H1 (cell line): Measurements from ENCODE around the gene TENT4B. TPM values are rescaled to one million over a fixed set of nuclear protein-coding genes. Genes with fewer than 3 reads are reported as not detected.
"Not testable (repeated sequence)": the region's sequence is repeated elsewhere in the genome, so short reads cannot be mapped to it uniquely, and the experiment has no call there.

Experiments used
- CTCF ChIA-PET: fragments of 300-600 bp; sonication (Branson Sonifier 250); formaldehyde crosslinking; loops from one replicate; lab custom pipeline; 2021; ENCODE audit not compliant: partially characterized antibody; lab: Charles Lee
- POLR2A ChIA-PET: fragments of 300-600 bp; sonication (Branson Sonifier 250); formaldehyde crosslinking; loops from one replicate; lab custom pipeline; 2021; ENCODE audit warnings: inconsistent platforms; ENCODE audit not compliant: partially characterized antibody; lab: Charles Lee
- DNase-seq, 2 experiments: peaks; one replicate each; pipeline versions ENCODE4 v3.0.0 to v3.0.0-alpha.2; 2010 to 2022; ENCODE audit warnings: low spot score in 2 of 2, low read depth in 1 of 2, mixed read lengths in 1 of 2
- FAIRE-seq: peaks from 2 replicates; lab custom pipeline; 2011; peaks lifted over from hg19 to GRCh38; lab: Jason Lieb, UNC
- H2AFZ ChIP-seq: 2 replicates; pipeline ENCODE4 v1.8.1; 2012; ENCODE audit warnings: low read length, inconsistent platforms
- H2AK5ac ChIP-seq: 2 replicates; pipeline ENCODE4 v1.6.1; 2013; ENCODE audit warnings: low read depth, low read length
- H2BK120ac ChIP-seq: replicated peaks from 2 replicates; pipeline ENCODE3; 2013; ENCODE audit warnings: low read depth, low read length, inconsistent platforms
- H2BK12ac ChIP-seq: 2 replicates; pipeline ENCODE4 v1.6.1; 2013; ENCODE audit warnings: low read depth, low read length
- H2BK15ac ChIP-seq: 2 replicates; pipeline ENCODE4 v1.6.1; 2013; ENCODE audit warnings: low read length
- H2BK20ac ChIP-seq: 2 replicates; pipeline ENCODE4 v1.6.1; 2013; ENCODE audit warnings: low read length
- H2BK5ac ChIP-seq: 2 replicates; pipeline ENCODE4 v1.6.1; 2013; ENCODE audit warnings: low read depth, low read length
- H3K14ac ChIP-seq: 2 replicates; pipeline ENCODE4 v1.6.1; 2013; ENCODE audit warnings: inconsistent platforms; ENCODE audit not compliant: insufficient read length
- H3K18ac ChIP-seq: 2 replicates; pipeline ENCODE4 v1.6.1; 2013; ENCODE audit warnings: low read length; ENCODE audit errors: extremely low read depth
- H3K23ac ChIP-seq: 2 replicates; pipeline ENCODE4 v1.6.1; 2013; ENCODE audit warnings: inconsistent platforms; ENCODE audit not compliant: insufficient read length
- H3K23me2 ChIP-seq: 2 replicates; pipeline ENCODE4 v1.6.1; 2013; ENCODE audit warnings: low read depth, low read length
- H3K27ac ChIP-seq: 2 replicates; pipeline ENCODE4 v1.6.1; 2011; ENCODE audit warnings: low read depth, low read length, inconsistent platforms
- H3K27me3 ChIP-seq, 4 experiments: replicated peaks in 1 of 4; 1 replicate in 1 of 4; 2 replicates in 3 of 4; pipeline versions ENCODE4 v1.6.1 to v1.8.1; 2011 to 2013; ENCODE audit warnings: low read length in 3 of 4, mild to moderate bottlenecking in 3 of 4, inconsistent platforms in 2 of 4, mixed read lengths in 2 of 4, moderate library complexity in 1 of 4; ENCODE audit not compliant: control insufficient read depth in 3 of 4, insufficient read depth in 3 of 4; ENCODE audit errors: extremely low read depth in 1 of 4
- H3K36me3 ChIP-seq, 4 experiments: 2 replicates each; pipeline versions ENCODE4 v1.6.1 to v1.8.1; 2011 to 2013; ENCODE audit warnings: mild to moderate bottlenecking in 4 of 4, low read length in 3 of 4, moderate library complexity in 2 of 4, control low read depth in 1 of 4, inconsistent platforms in 1 of 4; ENCODE audit not compliant: insufficient read depth in 4 of 4, control insufficient read depth in 2 of 4
- H3K4ac ChIP-seq: replicated peaks from 2 replicates; pipeline ENCODE3; 2013; ENCODE audit warnings: low read length, low read depth, mixed read lengths, inconsistent platforms; ENCODE audit not compliant: insufficient read length
- H3K4me1 ChIP-seq, 4 experiments: replicated peaks in 1 of 4; 1 replicate in 1 of 4; 2 replicates in 3 of 4; pipeline versions ENCODE4 v1.6.1 to v1.8.1; 2011 to 2013; ENCODE audit warnings: low read length in 3 of 4, inconsistent platforms in 2 of 4, mixed read lengths in 1 of 4; ENCODE audit not compliant: insufficient read depth in 4 of 4, control insufficient read depth in 3 of 4
- H3K4me2 ChIP-seq, 2 experiments: 2 replicates each; pipeline versions ENCODE4 v1.6.1 to v1.8.1; 2011 to 2013; ENCODE audit warnings: low read depth in 2 of 2, low read length in 2 of 2, control low read depth in 1 of 2, inconsistent platforms in 1 of 2, mild to moderate bottlenecking in 1 of 2; ENCODE audit not compliant: insufficient read depth in 1 of 2
- H3K4me3 ChIP-seq, 4 experiments: fragments of 200-600, 300-600 bp in 1 of 4; sonication (generic), shearing (Covaris generic), sonication (Bioruptor Twin) in 1 of 4; 2 replicates each; pipeline versions ENCODE4 v1.5.1 to v1.8.1; 2011 to 2016; ENCODE audit warnings: low read length in 4 of 4, low read depth in 3 of 4, control low read depth in 2 of 4, inconsistent platforms in 2 of 4, mild to moderate bottlenecking in 2 of 4, mixed read lengths in 1 of 4, moderate library complexity in 1 of 4; ENCODE audit not compliant: insufficient read depth in 2 of 4; ENCODE audit errors: extremely low read depth in 1 of 4
- H3K56ac ChIP-seq: replicated peaks from 2 replicates; pipeline ENCODE3; 2013; ENCODE audit warnings: low read depth, mild to moderate bottlenecking, mixed read lengths, low read length, inconsistent platforms; ENCODE audit not compliant: insufficient read length
- H3K79me1 ChIP-seq: 2 replicates; pipeline ENCODE4 v1.6.1; 2013; ENCODE audit warnings: low read depth, low read length, control low read depth
- H3K79me2 ChIP-seq, 2 experiments: 2 replicates each; pipeline versions ENCODE4 v1.6.1 to v1.8.1; 2012 to 2013; ENCODE audit warnings: low read length in 2 of 2, mild to moderate bottlenecking in 2 of 2, inconsistent platforms in 1 of 2; ENCODE audit not compliant: insufficient read depth in 2 of 2, control insufficient read depth in 1 of 2
- H3K9ac ChIP-seq, 4 experiments: replicated peaks in 1 of 4; 1 replicate in 1 of 4; 2 replicates in 3 of 4; pipeline versions ENCODE4 v1.6.1 to v1.8.1; 2011 to 2013; ENCODE audit warnings: low read depth in 3 of 4, low read length in 3 of 4, control low read depth in 2 of 4, mild to moderate bottlenecking in 2 of 4, moderate library complexity in 2 of 4, inconsistent platforms in 1 of 4; ENCODE audit errors: extremely low read depth in 1 of 4
- H3K9me3 ChIP-seq, 2 experiments: 2 replicates each; pipeline versions ENCODE4 v1.6.1 to v1.8.1; 2012 to 2013; ENCODE audit warnings: mild to moderate bottlenecking in 2 of 2, moderate library complexity in 2 of 2, control low read depth in 1 of 2, inconsistent platforms in 1 of 2, low read depth in 1 of 2, low read length in 1 of 2, mixed read lengths in 1 of 2; ENCODE audit not compliant: insufficient read depth in 2 of 2
- H4K20me1 ChIP-seq, 2 experiments: replicated peaks in 1 of 2; 2 replicates each; pipeline versions ENCODE3 to v1.8.1; 2011 to 2013; ENCODE audit warnings: inconsistent platforms in 2 of 2, low read length in 2 of 2, mild to moderate bottlenecking in 1 of 2; ENCODE audit not compliant: insufficient read depth in 2 of 2, control insufficient read depth in 1 of 2
- H4K5ac ChIP-seq: 2 replicates; pipeline ENCODE4 v1.6.1; 2013; ENCODE audit warnings: low read length, low read depth, mixed read lengths, inconsistent platforms; ENCODE audit not compliant: insufficient read length
- H4K8ac ChIP-seq: 2 replicates; pipeline ENCODE4 v1.8.0; 2013; ENCODE audit warnings: mild to moderate bottlenecking, moderate library complexity, low read length, inconsistent platforms; ENCODE audit not compliant: insufficient read depth; ENCODE audit errors: extremely low read depth
- H4K91ac ChIP-seq: replicated peaks from 2 replicates; pipeline ENCODE3; 2013; ENCODE audit warnings: low read length, mixed read lengths, inconsistent platforms; ENCODE audit not compliant: insufficient read length
- WGBS, 2 experiments: shearing (Covaris generic) in 1 of 2; methylation state at CpG; one replicate each; pipeline versions ENCODE4 v1.1.6 to v1.1.7; 2013 to 2015; ENCODE audit warnings: low lambda C conversion rate in 2 of 2, mixed read lengths in 2 of 2, inconsistent platforms in 1 of 2, low coverage in 1 of 2, missing lambda C conversion rate in 1 of 2; ENCODE audit not compliant: insufficient replicate concordance in 2 of 2, insufficient coverage in 1 of 2, insufficient read length in 1 of 2; ENCODE audit errors: extremely low coverage in 1 of 2, missing lambda C conversion rate in 1 of 2; 5-methylcytosine and 5-hydroxymethylcytosine counted together
- polyA plus RNA-seq, 7 experiments: library from polyadenylated mRNA; depleted of rRNA in 3 of 7; stranded (reverse) in 5 of 7; unstranded in 2 of 7; fragments of >200 nt in 5 of 7; fragments of 200-250 nt in 2 of 7; gene quantifications; 1 replicate in 5 of 7; 2 replicates in 1 of 7; 4 replicates in 1 of 7; pipeline versions ENCODE4 v1.2.1 to v1.2.3, GENCODE V29; 2011 to 2013; ENCODE audit warnings: missing spikeins in 2 of 7, mixed read lengths in 2 of 7
- total RNA-seq: library from RNA; stranded (reverse); fragmentation: NEBNext Ultra II Directional; extraction: Animal tissue kit (Norgen Biotek cat#: 25700); gene quantifications from 2 replicates; pipeline ENCODE4 v1.2.1, GENCODE V29; 2021

Gene TENT4B
- total and polyA plus RNA-seq, 2 of the 8 experiments (the other 6 are each of a cell fraction or from before 2014, with no cell fraction given), result 4.2 to 15.7 TPM

DNA sequence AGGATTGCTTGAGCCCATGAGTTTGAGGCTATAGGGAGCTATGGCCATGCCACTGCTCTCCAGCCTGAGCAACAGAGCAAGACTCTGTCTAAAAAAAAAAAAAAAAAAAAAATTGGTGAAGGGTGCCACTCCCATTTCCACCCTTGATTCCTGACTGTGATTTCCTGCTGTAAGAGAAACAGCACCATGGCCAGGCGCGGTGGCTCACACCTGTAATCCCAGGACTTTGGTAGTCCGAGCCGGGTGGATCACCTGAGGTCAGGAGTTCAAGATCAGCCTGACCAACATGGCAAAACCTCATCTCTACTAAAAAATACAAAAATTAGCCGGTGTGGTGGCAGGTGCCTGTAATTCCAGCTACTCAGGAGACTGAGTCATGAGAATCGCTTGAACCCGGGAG lies 20.5 kb upstream of the TENT4B start:
- not testable (repeated sequence) for H2BK12ac ChIP-seq, DNase-seq, H2AK5ac ChIP-seq, H3K9ac ChIP-seq, H3K23me2 ChIP-seq, H3K4ac ChIP-seq, H3K4me1 ChIP-seq, H3K18ac ChIP-seq, H3K79me1 ChIP-seq, H3K27ac ChIP-seq, H3K79me2 ChIP-seq, H2AFZ ChIP-seq, H2BK120ac ChIP-seq, H4K8ac ChIP-seq, H2BK5ac ChIP-seq, H3K4me3 ChIP-seq, FAIRE-seq, H2BK15ac ChIP-seq, H4K20me1 ChIP-seq, H3K9me3 ChIP-seq, H3K14ac ChIP-seq, H3K23ac ChIP-seq, H4K5ac ChIP-seq, H3K4me2 ChIP-seq, H3K27me3 ChIP-seq, H3K56ac ChIP-seq, H3K36me3 ChIP-seq, H4K91ac ChIP-seq, H2BK20ac ChIP-seq
- WGBS, 2 experiments, result 91% methylated on average over 7 of the region's 7 CpGs; no CpG with 5 or more reads in 1 of the 2 experiments
- ChIA-PET POLR2A (interaction anchor here (0.6 kb wide), 1 partner anchor 47 kb away, joined by 3 read pairs; no protein-coding TSS in a partner anchor), CTCF (interaction anchor here (0.7 to 1.5 kb wide), 2 partner anchors 79 to 999 kb away, joined by 3 to 4 read pairs; no protein-coding TSS in a partner anchor)
